HFF-Myc (cell line): Measurements from ENCODE around the gene TSEN15.

Source experiments
- DNase-seq: peaks from one replicate; pipeline ENCODE4 v3.0.0-alpha.2; 2011; ENCODE audit warnings: low read depth; ENCODE audit errors: extremely low read depth
- H3K4me3 ChIP-seq: replicated peaks from 2 replicates; pipeline ENCODE4 v1.5.1; 2011; ENCODE audit warnings: low read depth, mild to moderate bottlenecking, control low read depth, low read length
- CTCF ChIP-seq: IDR thresholded peaks from 2 replicates; pipeline ENCODE4 v1.5.1; 2012; ENCODE audit warnings: mild to moderate bottlenecking, low read depth, low read length, control low read depth; ENCODE audit errors: missing control alignments

The TSEN15 gene

DNA sequence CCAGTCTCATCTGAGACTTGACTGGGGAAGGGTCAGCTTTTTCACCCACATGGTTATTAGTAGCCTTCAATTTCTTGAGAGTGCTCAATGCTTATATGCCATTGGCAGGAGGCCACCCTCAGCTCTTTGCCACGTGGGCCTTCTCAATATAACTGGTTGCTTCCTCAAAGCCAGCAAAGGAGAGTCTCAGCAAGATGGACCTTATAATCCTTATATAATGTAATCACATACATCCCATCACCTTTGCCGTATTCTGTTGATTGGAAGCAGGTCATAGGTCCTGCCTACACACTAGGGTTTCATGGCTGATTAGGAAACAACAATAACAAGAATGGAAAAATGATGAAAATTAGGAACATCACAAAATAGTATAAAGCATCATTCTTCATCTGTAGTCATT, 22.9 kb downstream of the TSEN15 start:
- no peak for DNase-seq
- H3K4me3 ChIP-seq: no peak overlapping the region
- TF ChIP-seq CTCF: no peak

DNA sequence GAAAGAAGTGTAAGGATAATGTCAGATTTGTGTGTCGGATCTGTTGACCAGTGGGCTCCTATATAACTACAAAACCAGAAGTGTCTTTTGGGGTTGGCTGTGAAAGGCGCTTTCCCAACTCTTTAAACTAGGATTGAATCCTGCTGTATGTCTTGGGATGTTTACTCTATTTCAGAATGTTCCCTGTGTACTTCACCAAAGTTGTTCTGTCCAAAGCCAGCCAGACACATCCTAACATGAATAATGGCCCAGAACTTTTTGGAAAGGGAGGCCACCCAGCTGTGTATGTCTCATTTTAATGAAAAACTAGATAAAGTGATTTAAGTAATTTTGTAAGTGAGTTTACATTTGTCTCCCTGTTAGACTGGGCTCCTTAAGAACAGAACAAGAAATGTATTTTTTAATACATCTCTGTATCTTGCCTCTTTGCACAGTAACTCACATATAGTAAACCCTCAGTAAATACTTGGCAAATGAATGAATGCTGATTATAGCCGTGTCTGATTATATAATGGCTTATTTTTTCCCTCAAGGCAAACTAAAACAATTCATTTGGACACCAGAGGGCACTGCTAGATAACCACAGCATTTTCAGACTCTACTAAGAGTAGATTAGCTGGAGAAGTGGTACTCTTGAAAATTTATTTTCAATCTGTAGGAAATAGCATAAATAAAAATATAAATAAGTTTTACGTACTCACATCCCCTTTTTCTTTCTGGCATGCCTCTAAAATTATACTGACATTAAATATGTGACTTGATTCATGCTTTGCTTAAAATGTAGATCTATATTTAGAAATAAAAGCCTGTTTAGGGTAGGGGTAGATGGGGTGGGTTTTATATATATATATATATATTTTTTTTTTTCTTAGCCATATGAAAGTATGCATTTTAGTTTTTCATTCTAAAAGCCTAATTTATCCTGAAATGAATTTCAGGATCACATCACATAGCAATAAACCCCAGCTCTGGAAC, 23.8 kb downstream of the TSEN15 start:
- peak; percentile 45 for TF ChIP-seq CTCF
- no peak overlapping the region for H3K4me3 ChIP-seq
- peak; percentile 38 for DNase-seq

GRCh38 chr1:184078564-184079249, 27.2 kb downstream of the TSEN15 start:
- DNase-seq: no peak
- TF ChIP-seq CTCF: no peak
- H3K4me3 ChIP-seq: no peak overlapping the region

DNA sequence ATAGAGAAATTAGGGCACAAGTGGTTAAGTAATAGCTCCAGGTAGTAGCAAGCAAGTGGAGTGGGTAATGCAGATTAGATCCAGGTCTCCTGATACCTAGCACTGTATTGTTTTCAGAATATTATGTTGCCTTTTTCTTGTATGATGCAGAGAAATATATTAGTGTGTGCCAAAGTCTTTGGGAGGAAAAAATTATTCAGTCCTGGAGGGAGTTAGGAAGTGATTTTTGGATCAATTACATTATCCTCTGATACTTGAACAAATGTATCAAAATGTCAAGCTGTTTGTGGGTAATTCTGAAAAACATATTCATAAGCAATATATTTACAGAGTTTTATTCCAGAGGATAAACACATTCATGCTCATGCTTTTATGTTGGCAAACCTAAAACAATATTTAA, 28.8 kb downstream of the TSEN15 start:
- TF ChIP-seq CTCF: no peak
- no peak for DNase-seq

DNA sequence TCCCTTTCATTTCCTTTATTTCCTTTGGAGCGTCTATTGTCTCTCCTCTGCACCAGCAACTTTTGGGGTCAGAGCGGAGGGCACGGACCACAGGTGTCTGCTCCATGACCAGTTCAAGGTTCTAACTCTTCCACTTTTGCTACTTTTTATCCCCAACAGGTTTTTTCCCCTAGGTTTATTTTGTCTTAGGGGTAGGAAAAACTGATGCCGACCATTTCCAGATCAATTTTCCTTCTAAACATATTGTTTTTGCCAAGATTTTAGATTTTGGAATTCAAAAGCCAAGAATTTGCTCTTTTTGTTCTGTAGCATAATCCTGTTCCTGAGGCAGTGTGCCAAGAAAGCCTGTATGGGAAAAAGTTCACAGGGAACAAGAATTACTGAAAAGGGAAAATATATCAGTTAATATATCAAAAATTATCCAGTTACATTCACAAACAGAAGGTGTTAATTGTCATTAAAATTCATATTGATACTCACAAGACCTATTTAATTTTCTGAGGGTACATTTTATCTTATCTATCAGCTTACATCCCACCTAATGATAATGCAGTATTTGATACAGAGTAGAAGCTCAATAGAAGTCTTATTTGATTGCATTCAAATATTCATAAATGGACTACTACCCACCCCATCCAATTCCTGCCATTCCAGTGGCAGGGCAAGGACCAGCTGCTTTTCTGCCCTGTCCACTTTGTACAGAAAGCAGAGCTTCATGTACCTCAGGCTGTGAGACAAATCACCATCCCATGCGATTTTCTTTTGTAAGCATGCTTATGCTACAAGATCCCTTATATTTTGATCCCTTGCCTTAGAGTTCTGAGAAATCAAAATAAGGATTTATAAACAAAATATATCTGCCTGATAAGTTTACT, 31.2 kb downstream of the TSEN15 start:
- no peak for TF ChIP-seq CTCF
- H3K4me3 ChIP-seq: no peak overlapping the region
- DNase-seq: no peak

More for the DNA sequence above, 28.8 kb downstream of the TSEN15 start:
- H3K4me3 ChIP-seq: no peak overlapping the region

GRCh38 chr1:184085667-184086066, 34.1 kb downstream of the TSEN15 start:
- DNase-seq: no peak
- H3K4me3 ChIP-seq: no peak overlapping the region
- TF ChIP-seq CTCF: no peak
